Mesodermal cell (in vitro differentiated cells): ENCODE data around the gene FOXP1.

Experiments used
- H3K27ac ChIP-seq: 2 replicates; pipeline ENCODE4 v1.7.0; 2013; ENCODE audit warnings: mild to moderate bottlenecking, low read depth, low read length, moderate library complexity; ENCODE audit not compliant: severe bottlenecking
- H3K36me3 ChIP-seq: 2 replicates; pipeline ENCODE4 v1.7.1; 2013; ENCODE audit warnings: mild to moderate bottlenecking, low read length, moderate library complexity; ENCODE audit not compliant: control insufficient read depth, insufficient read depth
- H3K4me1 ChIP-seq: one replicate; pipeline ENCODE4 v1.7.1; 2013; ENCODE audit warnings: mild to moderate bottlenecking, low read length; ENCODE audit not compliant: insufficient read depth, control insufficient read depth, poor library complexity, severe bottlenecking
- H3K4me3 ChIP-seq: 2 replicates; pipeline ENCODE4 v1.7.0; 2013; ENCODE audit warnings: low read length, control low read depth, mild to moderate bottlenecking; ENCODE audit not compliant: insufficient read depth, poor library complexity, severe bottlenecking; ENCODE audit errors: extremely low read depth
- H3K9me3 ChIP-seq: 2 replicates; pipeline ENCODE4 v1.7.1; 2013; ENCODE audit warnings: mild to moderate bottlenecking, low read length, moderate library complexity; ENCODE audit not compliant: control insufficient read depth
- WGBS, 2 experiments: methylation state at CpG; one replicate each; pipeline ENCODE4 v1.1.5; 2013; ENCODE audit warnings: missing lambda C conversion rate in 2 of 2; ENCODE audit not compliant: insufficient coverage in 2 of 2; 5-methylcytosine and 5-hydroxymethylcytosine counted together

Gene FOXP1

DNA sequence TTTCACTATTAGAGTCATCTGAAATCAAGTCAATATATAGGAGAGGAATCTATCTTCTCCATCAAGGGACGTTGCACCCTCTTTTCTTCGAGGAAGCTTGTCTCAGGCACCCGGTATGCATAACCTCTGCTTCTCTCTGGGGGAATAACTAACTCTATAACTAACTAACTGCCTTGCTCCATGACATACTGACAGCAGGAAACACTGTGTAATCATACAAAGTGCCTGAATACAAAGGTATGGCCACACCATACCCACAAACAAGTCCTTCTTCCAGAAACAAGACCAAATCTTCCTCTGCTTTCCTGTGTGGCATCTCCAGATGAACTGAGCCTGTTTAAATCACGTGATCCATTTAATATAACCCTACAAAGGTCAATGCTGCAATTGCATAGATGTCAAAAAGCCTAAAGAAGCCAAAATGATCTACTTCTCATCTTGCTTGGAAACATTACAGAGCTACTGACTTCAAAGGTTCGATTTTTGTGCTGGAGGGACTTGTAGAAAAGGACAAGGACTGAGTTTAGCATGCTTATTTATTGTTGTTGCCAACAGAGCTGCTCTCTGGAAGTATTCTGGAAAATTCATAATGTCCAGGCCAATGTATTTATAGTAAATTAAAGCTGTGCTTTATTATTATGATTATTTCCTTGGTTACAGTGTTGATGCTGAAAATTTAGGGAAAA lies 380.5 kb downstream of the FOXP1 start:
- no peaks in the 10 kb centered on the region for H3K9me3 ChIP-seq
- no peaks in the 10 kb centered on the region for H3K36me3 ChIP-seq
- H3K4me3 ChIP-seq: no peak overlapping the region
- H3K4me1 ChIP-seq: peaks cover 8% of the 10 kb centered on the region
- WGBS, 2 experiments: 90 to 92% methylated on average over 4 to 5 of the region's 5 CpGs
- no peak overlapping the region for H3K27ac ChIP-seq

- H3K9me3 ChIP-seq: no peaks in the 10 kb centered on the region
Observed at GRCh38 chr3:71201939-71202338, 381.6 kb downstream of the FOXP1 start.

DNA sequence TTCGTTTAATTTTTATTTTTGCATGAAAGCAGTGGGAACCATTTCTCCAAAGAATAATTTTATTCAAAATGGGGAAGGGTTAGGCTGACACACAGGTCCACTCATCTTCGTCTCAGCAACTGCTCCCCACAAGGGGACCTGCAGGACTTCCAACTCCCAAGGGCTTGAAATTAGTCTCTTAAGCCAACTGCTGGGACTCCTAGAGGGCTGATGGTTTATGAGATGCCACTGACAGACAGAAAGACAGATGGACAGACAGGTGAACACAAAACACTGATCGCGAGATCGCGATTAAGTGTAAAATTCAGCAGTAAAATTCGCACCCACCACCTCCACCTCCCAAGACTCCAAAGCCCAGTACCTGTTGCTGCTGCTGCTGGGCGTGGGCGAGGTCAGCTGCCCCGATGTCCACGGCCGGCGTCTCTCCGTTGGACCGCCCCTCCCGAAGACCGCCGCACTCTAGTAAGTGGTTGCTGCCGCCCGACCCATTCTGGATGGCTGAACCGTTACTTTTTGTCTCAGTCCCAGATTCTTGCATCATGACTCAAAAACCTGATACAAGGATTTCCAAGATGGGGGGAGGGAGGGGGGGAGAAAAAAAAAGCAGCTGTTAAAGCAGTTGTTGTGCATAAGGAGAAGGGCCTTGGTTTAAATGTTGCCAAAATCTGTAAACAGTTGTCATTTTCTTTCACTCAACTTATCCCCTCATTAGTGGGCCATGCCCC lies 385.5 kb downstream of the FOXP1 start:
- WGBS, 2 experiments: 95 to 96% methylated on average over 10 to 11 of the region's 21 CpGs
- Histone ChIP-seq H3K27ac (no peak overlapping the region), H3K4me3 (no peak overlapping the region), H3K4me1 (peaks cover 4% of the 10 kb centered on the region), H3K9me3 (no peaks in the 10 kb centered on the region), H3K36me3 (no peaks in the 10 kb centered on the region)

More at GRCh38 chr3:71201939-71202338, 381.6 kb downstream of the FOXP1 start:
- H3K4me3 ChIP-seq: no peak overlapping the region
- no peaks in the 10 kb centered on the region for H3K36me3 ChIP-seq
- 71% methylated on average over 1 of the region's 1 CpG; no CpG with 5 or more reads in 1 of the 2 experiments for WGBS, 2 experiments
- no peaks in the 10 kb centered on the region for H3K4me1 ChIP-seq
- no peak overlapping the region for H3K27ac ChIP-seq

- 80 to 100% methylated on average over 3 to 5 of the region's 5 CpGs for WGBS, 2 experiments
- Histone ChIP-seq H3K27ac (no peak overlapping the region), H3K36me3 (no peaks in the 10 kb centered on the region), H3K9me3 (no peaks in the 10 kb centered on the region), H3K4me3 (no peak overlapping the region), H3K4me1 (peaks cover 4% of the 10 kb centered on the region)
Observed at GRCh38 chr3:71195492-71195891, 388.0 kb downstream of the FOXP1 start.

DNA sequence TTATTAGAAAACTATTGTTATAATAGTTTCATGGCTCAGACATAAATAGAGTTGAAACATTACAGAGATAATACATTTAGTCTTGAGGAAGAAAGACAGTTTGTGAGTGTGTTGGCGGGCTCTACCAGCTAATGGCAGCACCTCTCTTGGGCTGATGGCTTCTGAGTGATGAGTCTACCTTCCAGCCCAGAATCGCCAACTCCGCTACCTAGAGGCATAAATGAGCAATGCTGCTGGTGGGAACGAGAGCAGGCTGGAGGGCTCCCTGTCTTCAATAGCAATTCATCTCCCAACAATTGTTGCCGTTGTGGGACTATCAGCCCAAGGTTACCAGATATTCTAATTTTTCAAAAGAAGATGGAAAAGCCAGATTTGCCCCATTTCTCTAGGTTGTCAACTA lies 388.7 kb downstream of the FOXP1 start:
- no peak overlapping the region for H3K27ac ChIP-seq
- H3K4me3 ChIP-seq: no peak overlapping the region
- no peaks in the 10 kb centered on the region for H3K9me3 ChIP-seq
- H3K36me3 ChIP-seq: no peaks in the 10 kb centered on the region
- WGBS, 2 experiments: 89% methylated on average over 5 of the region's 5 CpGs
- H3K4me1 ChIP-seq: peaks cover 4% of the 10 kb centered on the region

- 88 to 94% methylated on average over 2 to 3 of the region's 4 CpGs for whole genome bisulfite sequencing, 2 experiments
- Histone ChIP-seq H3K27ac (no peak overlapping the region), H3K4me1 (peaks cover 6% of the 10 kb centered on the region), H3K9me3 (no peaks in the 10 kb centered on the region), H3K4me3 (no peak overlapping the region), H3K36me3 (no peaks in the 10 kb centered on the region)
Observed at GRCh38 chr3:71191031-71191482, 392.5 kb downstream of the FOXP1 start.

GRCh38 chr3:71189480-71189879 lies 394.0 kb downstream of the FOXP1 start:
- WGBS, 2 experiments: 100% methylated on average over 1 of the region's 1 CpG; no CpG with 5 or more reads in 1 of the 2 experiments
- Histone ChIP-seq H3K4me3 (no peak overlapping the region), H3K36me3 (no peaks in the 10 kb centered on the region), H3K4me1 (peaks cover 2% of the 10 kb centered on the region), H3K9me3 (no peaks in the 10 kb centered on the region), H3K27ac (no peak overlapping the region)

DNA sequence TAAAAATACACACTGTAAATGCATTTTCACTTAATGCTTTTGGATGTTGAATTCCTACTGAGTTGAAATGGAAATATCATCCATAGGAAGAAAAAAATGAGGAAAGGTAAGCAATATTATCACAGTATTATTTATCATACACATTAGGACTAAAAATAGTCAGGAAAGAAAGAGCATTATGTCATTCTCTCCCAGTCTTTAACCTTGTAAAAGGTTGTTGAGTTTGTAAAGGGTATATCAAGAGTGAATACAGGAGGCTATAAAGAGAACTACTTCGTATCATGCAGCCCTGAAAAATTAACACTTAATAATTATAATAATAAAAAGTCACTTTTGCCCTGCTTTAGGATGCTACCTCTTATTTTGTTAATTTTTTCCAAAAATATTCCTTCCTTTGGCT lies 395.8 kb downstream of the FOXP1 start:
- no CpG with 5 or more reads among the region's 1 CpG for WGBS, 2 experiments
- H3K27ac ChIP-seq: no peak overlapping the region

DNA sequence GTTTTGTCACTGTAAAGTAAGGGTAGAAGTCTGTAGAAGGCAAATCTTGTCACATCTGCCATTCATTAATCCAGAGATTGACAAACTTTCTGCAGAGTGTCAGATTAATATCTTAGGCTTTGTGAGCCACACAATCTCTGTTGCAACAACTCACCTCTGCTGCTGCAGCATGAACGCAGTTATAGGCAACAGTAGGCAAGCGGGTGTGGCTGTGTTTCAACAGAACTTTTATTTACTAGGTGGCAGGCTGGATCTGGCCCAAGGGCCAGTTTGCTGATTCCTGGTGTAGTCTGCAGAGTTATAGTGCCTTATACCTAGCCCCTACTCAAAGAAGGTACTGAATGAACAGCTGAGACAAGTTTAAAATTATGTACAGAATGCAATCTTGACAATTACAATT lies 396.7 kb downstream of the FOXP1 start:
- no peak overlapping the region for H3K4me3 ChIP-seq
- no peak overlapping the region for H3K27ac ChIP-seq
- H3K36me3 ChIP-seq: no peaks in the 10 kb centered on the region
- WGBS, 2 experiments: 83% methylated on average over 2 of the region's 2 CpGs; no CpG with 5 or more reads in 1 of the 2 experiments
- H3K9me3 ChIP-seq: no peaks in the 10 kb centered on the region
- H3K4me1 ChIP-seq: peaks cover 2% of the 10 kb centered on the region

More for the DNA sequence above, 395.8 kb downstream of the FOXP1 start:
- Histone ChIP-seq H3K9me3 (no peaks in the 10 kb centered on the region), H3K36me3 (no peaks in the 10 kb centered on the region), H3K4me1 (peaks cover 2% of the 10 kb centered on the region), H3K4me3 (no peak overlapping the region)

GRCh38 chr3:71185733-71186455 lies 397.6 kb downstream of the FOXP1 start:
- no peaks in the 10 kb centered on the region for H3K9me3 ChIP-seq
- H3K4me3 ChIP-seq: no peak overlapping the region
- H3K27ac ChIP-seq: no peak overlapping the region
- H3K4me1 ChIP-seq: peaks cover 2% of the 10 kb centered on the region
- no peaks in the 10 kb centered on the region for H3K36me3 ChIP-seq
- 79 to 92% methylated on average over 2 of the region's 3 CpGs for WGBS, 2 experiments
